Lower leg skin (tissue), 3 donors: ENCODE measurements around the gene AFAP1L1.

ENCODE experiments used
- POLR2A ChIP-seq, 2 donors: fragments of 450-650 bp; IDR thresholded peaks; one replicate each; pipeline ENCODE4 v1.6.1; 2016 to 2017; ENCODE audit warnings: antibody characterized with exemption in 2 of 2, mild to moderate bottlenecking in 1 of 2, moderate library complexity in 1 of 2
- TF ChIP-seq, protein P1 (sequence below), 3 donors: fragments of 450-650 bp; IDR thresholded peaks; one replicate each; pipeline ENCODE4 v1.5.1; 2016; ENCODE audit warnings: antibody characterized with exemption in 3 of 3, mild to moderate bottlenecking in 3 of 3, moderate library complexity in 2 of 3

DNA sequence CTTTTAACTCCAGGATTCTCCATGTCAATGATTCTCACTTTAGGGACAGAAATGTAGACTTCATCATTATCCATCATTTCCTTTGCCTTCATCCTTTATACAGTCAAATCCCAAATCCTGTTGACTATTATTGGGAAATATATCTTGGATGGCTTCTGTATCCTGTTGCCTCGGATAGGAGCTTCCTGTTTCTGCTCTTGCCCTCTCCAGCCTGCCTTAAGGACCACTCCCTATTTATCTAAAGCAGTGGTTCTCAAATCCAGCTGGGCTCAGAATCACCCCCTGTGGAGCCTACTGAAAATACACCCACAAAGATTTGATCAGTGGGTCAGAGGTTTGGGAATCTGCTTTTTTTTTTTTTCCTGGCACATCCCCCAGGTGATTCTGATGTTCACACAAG, 8.5 kb downstream of the AFAP1L1 start:
- TF ChIP-seq POLR2A (IDR thresholded peaks at IDR 0.05), result no peak
- TF ChIP-seq, protein P1, sequence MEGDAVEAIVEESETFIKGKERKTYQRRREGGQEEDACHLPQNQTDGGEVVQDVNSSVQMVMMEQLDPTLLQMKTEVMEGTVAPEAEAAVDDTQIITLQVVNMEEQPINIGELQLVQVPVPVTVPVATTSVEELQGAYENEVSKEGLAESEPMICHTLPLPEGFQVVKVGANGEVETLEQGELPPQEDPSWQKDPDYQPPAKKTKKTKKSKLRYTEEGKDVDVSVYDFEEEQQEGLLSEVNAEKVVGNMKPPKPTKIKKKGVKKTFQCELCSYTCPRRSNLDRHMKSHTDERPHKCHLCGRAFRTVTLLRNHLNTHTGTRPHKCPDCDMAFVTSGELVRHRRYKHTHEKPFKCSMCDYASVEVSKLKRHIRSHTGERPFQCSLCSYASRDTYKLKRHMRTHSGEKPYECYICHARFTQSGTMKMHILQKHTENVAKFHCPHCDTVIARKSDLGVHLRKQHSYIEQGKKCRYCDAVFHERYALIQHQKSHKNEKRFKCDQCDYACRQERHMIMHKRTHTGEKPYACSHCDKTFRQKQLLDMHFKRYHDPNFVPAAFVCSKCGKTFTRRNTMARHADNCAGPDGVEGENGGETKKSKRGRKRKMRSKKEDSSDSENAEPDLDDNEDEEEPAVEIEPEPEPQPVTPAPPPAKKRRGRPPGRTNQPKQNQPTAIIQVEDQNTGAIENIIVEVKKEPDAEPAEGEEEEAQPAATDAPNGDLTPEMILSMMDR (IDR thresholded peaks at IDR 0.05), result no peak
